ENCODE results near the gene PRICKLE3. TPM values are rescaled to one million over a fixed set of nuclear protein-coding genes. Genes with fewer than 3 reads are reported as not detected.

PRICKLE3 gene, protein sequence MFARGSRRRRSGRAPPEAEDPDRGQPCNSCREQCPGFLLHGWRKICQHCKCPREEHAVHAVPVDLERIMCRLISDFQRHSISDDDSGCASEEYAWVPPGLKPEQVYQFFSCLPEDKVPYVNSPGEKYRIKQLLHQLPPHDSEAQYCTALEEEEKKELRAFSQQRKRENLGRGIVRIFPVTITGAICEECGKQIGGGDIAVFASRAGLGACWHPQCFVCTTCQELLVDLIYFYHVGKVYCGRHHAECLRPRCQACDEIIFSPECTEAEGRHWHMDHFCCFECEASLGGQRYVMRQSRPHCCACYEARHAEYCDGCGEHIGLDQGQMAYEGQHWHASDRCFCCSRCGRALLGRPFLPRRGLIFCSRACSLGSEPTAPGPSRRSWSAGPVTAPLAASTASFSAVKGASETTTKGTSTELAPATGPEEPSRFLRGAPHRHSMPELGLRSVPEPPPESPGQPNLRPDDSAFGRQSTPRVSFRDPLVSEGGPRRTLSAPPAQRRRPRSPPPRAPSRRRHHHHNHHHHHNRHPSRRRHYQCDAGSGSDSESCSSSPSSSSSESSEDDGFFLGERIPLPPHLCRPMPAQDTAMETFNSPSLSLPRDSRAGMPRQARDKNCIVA
- 7.9 and 9.3 TPM in 2 replicates for polyA plus RNA-seq (2011; rRNA removed)
- polyA plus RNA-seq (2012; cell fraction: cytosol; rRNA removed) = 16.9 and 23.0 TPM in 2 replicates
- 54.4 and 68.6 TPM in 2 replicates for polyA plus RNA-seq (2012; cell fraction: nucleus; rRNA removed)
- 12.9 to 14.1 TPM (median 14.0 TPM) in 3 replicates for polyA plus RNA-seq (2017; fragmentation: RNase III; extraction: RNeasy Plus Mini Kit Qiagen cat#74134 plus additional on column Dnase treatment)
- 10.3 and 17.7 TPM in 2 replicates for polyA minus RNA-seq (2011; rRNA and poly(A)+ RNA removed)

DNA sequence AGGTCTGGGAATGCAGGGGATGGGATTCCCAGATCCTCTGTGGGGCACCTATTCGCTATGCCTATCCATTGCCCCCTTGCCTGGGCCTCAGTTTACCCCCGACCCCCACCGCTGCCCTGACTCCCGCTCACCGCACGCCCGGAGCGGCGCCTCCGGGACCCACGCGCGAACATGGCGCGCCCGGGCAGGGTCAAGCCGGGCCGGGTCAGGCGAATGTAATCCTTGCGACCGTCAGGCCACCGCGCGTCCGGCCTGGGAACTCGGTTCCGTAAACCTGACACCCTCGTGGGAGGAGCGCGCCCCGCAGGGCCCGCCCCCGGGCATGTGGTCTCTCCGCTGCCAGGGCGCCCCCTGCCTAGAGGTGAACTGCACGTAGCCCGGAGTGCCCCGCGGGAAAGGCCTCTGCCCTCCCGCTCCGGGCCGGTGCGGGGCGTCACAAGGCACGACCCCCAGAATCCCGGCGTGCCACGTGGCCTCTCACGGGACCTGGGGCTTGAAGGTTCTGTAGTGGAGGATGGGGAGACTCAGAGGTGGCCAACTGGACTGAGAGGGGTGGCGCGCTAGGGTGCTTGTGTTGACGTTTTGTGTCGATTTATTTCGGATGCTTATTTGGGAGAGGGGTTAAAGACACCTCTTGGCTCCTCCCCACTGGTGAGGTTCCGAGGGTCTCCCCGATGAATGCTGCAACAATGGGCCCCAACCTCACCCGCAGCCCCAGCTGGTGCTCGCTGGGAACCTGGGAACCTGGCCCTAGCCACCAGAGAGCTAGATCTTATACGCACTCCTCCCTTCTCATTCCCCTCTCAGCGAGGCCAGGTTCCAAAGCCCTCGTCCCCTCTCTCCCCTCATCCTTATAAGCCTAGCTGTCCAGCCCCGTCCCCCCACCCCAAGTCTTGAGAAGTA, at the start of gene PRICKLE3:
TSS of gene PRICKLE3 (minus strand) at position 249 of the 903 bp plus-strand sequence. CDS start at position 173, 76 bp downstream.
- Histone ChIP-seq H3K4me3 (peak within 1 kb of the TSS; percentile 63), H3K27ac (peak within 1 kb of the TSS; percentile 84 to 100), H3K9me3 (no peaks in the 10 kb centered on the region), H3K4me1 (peaks cover 31% of the 10 kb centered on the region), H3K4me2 (peak within 1 kb of the TSS; percentile 99)
- FAIRE-seq (peak; percentile 7), ATAC-seq (peak; percentile 27 to 46), DNase-seq (ENCODE audit: low read depth in 1 of 2, low spot score in 1 of 2) (peak; percentile 60 to 84)
- 53% methylated on average over 15 of the region's 62 CpGs for WGBS (ENCODE audit: missing lambda C conversion rate)
- CTCF ChIA-PET = interaction anchor here (0.6 to 1.4 kb wide), 4 partner anchors 14 to 345 kb away, joined by 3 to 5 read pairs (median 4); partner anchors contain the start of gene GPKOW
- TF ChIP-seq SMC3 (IDR thresholded peaks at IDR 0.05) (peak; percentile 32; the same call in 2 of the 3 replicates), EHMT2 (IDR thresholded peaks at IDR 0.05; ENCODE audit: low read depth) (no peak), POLR2A (IDR thresholded peaks at IDR 0.05; ENCODE audit: low read length) (peak; percentile 56), RAD21 (conservative IDR thresholded peaks at IDR 0.05 in 1 of 2, IDR thresholded peaks at IDR 0.05 in 1 of 2) (peak; percentile 26 to 44; a peak in 3 of 5 replicates), JUN (IDR thresholded peaks at IDR 0.05) (peak in 1 of 2 experiments; percentile 44; a peak in 2 of 5 replicates), HDAC2 (IDR thresholded peaks at IDR 0.05) (no peak), PHF8 (IDR thresholded peaks at IDR 0.05; ENCODE audit: borderline replicate concordance, low read depth) (peak; percentile 25; the same call in 1 of the 2 replicates), MYC (IDR thresholded peaks at IDR 0.05; ENCODE audit: borderline replicate concordance, low read length) (peak; percentile 86; the same call in 1 of the 2 replicates)
- TF ChIP-seq, protein P1, sequence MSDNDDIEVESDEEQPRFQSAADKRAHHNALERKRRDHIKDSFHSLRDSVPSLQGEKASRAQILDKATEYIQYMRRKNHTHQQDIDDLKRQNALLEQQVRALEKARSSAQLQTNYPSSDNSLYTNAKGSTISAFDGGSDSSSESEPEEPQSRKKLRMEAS (IDR thresholded peaks at IDR 0.05) = peak; percentile 94
- TF ChIP-seq, protein P2, sequence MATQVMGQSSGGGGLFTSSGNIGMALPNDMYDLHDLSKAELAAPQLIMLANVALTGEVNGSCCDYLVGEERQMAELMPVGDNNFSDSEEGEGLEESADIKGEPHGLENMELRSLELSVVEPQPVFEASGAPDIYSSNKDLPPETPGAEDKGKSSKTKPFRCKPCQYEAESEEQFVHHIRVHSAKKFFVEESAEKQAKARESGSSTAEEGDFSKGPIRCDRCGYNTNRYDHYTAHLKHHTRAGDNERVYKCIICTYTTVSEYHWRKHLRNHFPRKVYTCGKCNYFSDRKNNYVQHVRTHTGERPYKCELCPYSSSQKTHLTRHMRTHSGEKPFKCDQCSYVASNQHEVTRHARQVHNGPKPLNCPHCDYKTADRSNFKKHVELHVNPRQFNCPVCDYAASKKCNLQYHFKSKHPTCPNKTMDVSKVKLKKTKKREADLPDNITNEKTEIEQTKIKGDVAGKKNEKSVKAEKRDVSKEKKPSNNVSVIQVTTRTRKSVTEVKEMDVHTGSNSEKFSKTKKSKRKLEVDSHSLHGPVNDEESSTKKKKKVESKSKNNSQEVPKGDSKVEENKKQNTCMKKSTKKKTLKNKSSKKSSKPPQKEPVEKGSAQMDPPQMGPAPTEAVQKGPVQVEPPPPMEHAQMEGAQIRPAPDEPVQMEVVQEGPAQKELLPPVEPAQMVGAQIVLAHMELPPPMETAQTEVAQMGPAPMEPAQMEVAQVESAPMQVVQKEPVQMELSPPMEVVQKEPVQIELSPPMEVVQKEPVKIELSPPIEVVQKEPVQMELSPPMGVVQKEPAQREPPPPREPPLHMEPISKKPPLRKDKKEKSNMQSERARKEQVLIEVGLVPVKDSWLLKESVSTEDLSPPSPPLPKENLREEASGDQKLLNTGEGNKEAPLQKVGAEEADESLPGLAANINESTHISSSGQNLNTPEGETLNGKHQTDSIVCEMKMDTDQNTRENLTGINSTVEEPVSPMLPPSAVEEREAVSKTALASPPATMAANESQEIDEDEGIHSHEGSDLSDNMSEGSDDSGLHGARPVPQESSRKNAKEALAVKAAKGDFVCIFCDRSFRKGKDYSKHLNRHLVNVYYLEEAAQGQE (IDR thresholded peaks at IDR 0.05) = no peak
- TF ChIP-seq, protein P3, sequence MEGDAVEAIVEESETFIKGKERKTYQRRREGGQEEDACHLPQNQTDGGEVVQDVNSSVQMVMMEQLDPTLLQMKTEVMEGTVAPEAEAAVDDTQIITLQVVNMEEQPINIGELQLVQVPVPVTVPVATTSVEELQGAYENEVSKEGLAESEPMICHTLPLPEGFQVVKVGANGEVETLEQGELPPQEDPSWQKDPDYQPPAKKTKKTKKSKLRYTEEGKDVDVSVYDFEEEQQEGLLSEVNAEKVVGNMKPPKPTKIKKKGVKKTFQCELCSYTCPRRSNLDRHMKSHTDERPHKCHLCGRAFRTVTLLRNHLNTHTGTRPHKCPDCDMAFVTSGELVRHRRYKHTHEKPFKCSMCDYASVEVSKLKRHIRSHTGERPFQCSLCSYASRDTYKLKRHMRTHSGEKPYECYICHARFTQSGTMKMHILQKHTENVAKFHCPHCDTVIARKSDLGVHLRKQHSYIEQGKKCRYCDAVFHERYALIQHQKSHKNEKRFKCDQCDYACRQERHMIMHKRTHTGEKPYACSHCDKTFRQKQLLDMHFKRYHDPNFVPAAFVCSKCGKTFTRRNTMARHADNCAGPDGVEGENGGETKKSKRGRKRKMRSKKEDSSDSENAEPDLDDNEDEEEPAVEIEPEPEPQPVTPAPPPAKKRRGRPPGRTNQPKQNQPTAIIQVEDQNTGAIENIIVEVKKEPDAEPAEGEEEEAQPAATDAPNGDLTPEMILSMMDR (IDR thresholded peaks at IDR 0.05) = peak; percentile 51
- TF ChIP-seq, protein P4, sequence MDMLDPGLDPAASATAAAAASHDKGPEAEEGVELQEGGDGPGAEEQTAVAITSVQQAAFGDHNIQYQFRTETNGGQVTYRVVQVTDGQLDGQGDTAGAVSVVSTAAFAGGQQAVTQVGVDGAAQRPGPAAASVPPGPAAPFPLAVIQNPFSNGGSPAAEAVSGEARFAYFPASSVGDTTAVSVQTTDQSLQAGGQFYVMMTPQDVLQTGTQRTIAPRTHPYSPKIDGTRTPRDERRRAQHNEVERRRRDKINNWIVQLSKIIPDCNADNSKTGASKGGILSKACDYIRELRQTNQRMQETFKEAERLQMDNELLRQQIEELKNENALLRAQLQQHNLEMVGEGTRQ (IDR thresholded peaks at IDR 0.05) = peak; percentile 49
- POLR2A ChIA-PET = no interaction called here

Data from A549 (cell line).